Cerebellar nuclear complex (tissue), 1 donor: ENCODE measurements around the gene PLXNA3.

Source experiments
- DNase-seq, 2 experiments: peaks; one replicate each; lab custom pipeline; 2025; lab: John Stamatoyannopoulos, UW

The PLXNA3 gene

GRCh38 chrX:154458116-154458953 lies at the start of gene PLXNA3:
PLXNA3 (plus strand) TSS chrX:154458281; CDS start chrX:154460184, 1,903 bp downstream.
- DNase-seq = no peak

- no peak for DNase-seq
These were observed 49.3 kb upstream of the PLXNA3 start for GRCh38 chrX:154408659-154409221.

DNA sequence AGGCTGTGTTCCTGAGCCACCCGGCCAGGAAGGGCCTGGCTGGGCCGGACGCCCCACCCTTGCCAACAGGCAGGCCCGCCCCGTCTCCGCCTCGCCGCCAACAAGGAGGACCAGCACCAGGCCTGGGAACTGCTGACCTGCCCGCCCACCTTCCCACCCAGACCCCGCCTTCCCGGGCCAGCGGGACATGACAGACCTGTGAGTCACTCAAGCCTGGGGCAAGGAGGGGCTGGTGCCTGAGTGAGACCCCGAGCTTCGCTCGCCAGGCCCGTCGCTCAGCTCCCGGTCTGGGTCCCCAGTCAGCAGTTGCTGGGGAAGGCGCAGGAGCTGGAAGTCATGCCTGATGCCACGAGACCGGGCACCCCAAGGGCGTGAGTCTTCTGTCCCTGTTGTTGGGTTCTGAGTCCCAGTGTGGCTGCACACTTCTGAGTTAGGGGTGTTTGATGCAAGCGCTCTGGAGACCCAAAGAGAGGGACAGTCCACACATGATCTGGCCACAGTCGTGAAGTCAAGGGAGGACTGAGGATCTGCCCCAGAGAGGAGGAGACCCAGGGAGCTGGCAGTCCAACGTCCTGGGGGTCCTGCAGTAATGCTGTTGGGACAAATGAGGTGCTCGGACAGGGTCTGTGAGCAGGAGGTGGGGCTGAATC lies 48.7 kb upstream of the PLXNA3 start, which contains the start of gene DNASE1L1:
TSS of gene DNASE1L1 (minus strand) at position 33 of the 650 bp plus-strand sequence. CDS start 3,686 bp downstream, outside the sequence.
- no peak for DNase-seq

GRCh38 chrX:154411981-154412340 lies 46.1 kb upstream of the PLXNA3 start:
- DNase-seq = no peak

DNA sequence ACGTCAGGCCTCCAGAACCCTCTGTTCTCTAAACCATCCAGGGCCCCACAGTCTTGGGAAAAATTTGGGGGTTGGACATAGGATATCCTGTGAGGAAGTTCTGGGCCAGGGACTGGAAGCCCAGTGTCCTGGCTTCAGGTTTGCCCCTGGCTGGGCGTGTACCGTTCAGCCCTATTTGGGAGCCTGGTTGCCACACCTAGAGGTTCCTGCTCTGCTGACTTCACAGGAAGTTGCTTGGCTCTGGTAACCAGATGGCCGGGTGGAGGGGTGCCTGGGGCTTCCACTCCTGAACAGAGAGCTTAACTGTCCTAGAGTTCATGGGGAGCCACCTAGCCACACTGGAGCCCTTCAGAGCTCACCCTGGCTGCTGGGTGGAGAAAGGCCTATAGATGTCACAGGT lies 45.6 kb upstream of the PLXNA3 start:
- DNase-seq = no peak

DNA sequence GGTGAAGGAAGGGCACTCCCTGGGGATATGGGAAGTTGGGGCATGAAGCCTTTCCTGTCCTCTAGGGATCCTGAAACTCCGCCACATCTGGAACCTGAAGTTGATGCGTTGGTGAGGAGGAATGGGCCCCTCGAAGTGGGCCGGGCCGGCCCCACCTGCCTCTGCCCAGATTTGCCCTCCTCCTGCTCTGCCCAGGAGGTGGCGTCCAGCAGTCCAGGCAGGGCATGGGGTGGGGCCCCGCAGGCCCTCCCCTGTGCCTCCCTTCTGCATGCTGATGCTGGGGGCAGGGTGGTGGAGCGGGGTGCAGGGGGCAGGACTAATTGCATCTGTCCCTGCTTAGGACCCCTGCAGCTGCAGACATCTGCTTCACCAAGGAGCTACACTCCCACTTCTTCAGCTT lies 44.9 kb upstream of the PLXNA3 start:
- no peak for DNase-seq

- DNase-seq = no peak
These were observed 40.9 kb upstream of the PLXNA3 start for GRCh38 chrX:154417157-154417556.

GRCh38 chrX:154419189-154419588 lies 38.9 kb upstream of the PLXNA3 start:
- DNase-seq = no peak

DNA sequence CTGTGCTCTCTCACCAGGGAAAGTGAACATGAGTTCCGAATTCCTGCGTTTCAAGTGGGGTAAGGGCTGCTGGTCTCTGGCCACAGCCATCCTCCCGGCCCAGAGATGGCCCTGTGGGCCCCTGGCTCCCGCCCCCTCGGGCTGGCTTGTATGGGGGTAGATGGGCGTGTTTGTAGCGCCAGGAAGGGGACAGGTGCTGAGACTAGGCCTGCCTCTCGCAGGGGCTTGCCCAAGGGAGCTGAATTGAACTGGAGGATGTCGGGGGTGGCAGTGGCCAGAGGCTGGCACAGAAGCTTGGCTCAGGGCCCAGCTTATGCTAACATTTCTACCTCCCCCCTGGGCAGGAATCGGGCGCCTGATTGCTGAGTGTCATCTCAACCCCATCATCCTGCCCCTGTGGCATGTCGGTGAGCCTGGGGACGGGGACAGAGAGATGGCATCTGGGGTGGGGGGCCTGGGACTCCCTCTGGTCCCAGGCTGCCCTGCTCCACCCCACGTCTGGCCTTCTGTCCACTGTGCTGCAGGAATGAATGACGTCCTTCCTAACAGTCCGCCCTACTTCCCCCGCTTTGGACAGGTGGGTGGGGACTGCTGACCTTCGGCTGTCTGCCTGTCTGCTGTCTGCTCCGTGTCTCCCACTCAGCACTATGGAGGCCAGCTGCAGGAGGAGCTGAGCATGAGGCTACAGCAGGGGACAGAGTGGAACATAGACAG lies 38.2 kb upstream of the PLXNA3 start:
- DNase-seq = no peak

- no peak for DNase-seq
These were observed 37.7 kb upstream of the PLXNA3 start for GRCh38 chrX:154420402-154420756.

- DNase-seq = no peak
These were observed 30.9 kb upstream of the PLXNA3 start for GRCh38 chrX:154426916-154427770.

- DNase-seq = peak; percentile 34 to 56
These were observed 29.6 kb upstream of the PLXNA3 start, which contains the start of gene ATP6AP1 for GRCh38 chrX:154428176-154429171. ATP6AP1 (plus strand) TSS chrX:154428677; CDS start chrX:154428693, 16 bp downstream.

DNA sequence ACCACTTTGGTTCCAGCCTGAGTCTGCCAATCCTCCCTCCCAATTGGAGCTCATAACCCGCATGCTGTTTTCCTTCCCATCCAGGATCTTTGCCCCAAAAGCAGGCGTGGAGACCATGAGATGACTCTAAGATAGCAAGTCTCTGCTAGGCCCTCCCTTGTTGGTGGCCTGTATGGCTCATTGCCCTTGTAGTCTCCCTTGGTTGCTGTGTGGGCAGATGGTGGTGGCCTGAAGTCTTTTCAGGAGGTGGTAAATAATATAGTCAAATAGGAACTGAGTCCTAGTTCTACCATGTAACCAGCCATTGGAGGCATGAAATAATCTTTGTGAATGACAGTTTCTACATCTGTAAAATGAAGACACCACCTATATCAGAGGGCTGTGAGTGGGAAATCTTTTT lies 28.4 kb upstream of the PLXNA3 start:
- DNase-seq = no peak

- DNase-seq = no peak
These were observed 27.6 kb upstream of the PLXNA3 start for GRCh38 chrX:154430479-154430878.

DNA sequence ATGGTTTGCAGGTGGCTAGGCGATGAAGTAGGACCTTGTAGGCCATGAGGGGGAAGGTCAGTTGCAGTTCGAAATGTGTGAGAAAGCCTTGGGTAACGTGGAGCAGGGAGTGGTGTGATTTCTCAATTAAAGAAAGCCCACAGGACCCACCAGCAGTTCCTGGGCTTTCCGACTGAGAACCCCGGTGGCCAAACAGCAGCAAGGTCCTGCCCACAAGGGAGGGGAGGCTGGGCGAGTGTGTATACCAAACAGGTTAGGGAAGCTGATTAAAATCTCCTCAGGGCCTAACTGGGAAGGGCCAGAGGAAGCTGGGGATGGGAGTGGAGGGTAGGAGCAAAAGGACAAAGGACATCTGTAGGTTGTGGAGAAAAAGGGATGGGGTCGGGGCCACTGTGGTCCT lies 27.2 kb upstream of the PLXNA3 start:
- DNase-seq = no peak

- DNase-seq = no peak
These were observed 26.7 kb upstream of the PLXNA3 start for GRCh38 chrX:154431341-154431740.

GRCh38 chrX:154432210-154432609 lies 25.9 kb upstream of the PLXNA3 start:
- DNase-seq = no peak

DNA sequence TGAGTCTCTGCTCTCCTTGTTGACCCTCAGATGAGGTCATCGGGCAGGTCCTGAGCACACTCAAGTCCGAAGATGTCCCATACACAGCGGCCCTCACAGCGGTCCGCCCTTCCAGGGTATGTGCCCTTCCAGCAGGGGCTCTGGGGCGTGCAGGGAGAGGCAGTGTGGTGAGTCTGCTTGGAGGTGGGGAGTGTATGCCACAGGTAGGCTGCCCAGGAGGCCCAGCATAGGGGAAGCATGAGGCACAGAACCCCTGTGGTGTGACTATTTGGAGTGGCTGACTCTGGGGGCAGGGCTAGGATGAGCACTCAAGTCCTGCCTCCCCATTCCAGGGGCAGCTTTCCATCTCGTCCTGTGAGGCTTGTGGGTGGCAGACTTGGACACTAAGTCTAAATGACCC lies 24.5 kb upstream of the PLXNA3 start:
- no peak for DNase-seq

GRCh38 chrX:154434394-154435168 lies 23.5 kb upstream of the PLXNA3 start:
- DNase-seq = no peak
